ENCODE data around the gene KIF2A.

- TF ChIP-seq CTCF (conservative IDR thresholded peaks at IDR 0.05 in 1 of 2, IDR thresholded peaks at IDR 0.05 in 1 of 2; ENCODE audit: extremely low read depth in 1 of 2, insufficient read depth in 1 of 2, low read depth in 1 of 2, low read length in 2 of 2) = no peak
- TF ChIP-seq EZH2 (IDR thresholded peaks at IDR 0.05; ENCODE audit: borderline replicate concordance, low read length) = no peak
These were observed 34.6 kb upstream of the KIF2A start for GRCh38 chr5:62271370-62271769.
